ENCODE measurements around the gene TCN2.

DNA sequence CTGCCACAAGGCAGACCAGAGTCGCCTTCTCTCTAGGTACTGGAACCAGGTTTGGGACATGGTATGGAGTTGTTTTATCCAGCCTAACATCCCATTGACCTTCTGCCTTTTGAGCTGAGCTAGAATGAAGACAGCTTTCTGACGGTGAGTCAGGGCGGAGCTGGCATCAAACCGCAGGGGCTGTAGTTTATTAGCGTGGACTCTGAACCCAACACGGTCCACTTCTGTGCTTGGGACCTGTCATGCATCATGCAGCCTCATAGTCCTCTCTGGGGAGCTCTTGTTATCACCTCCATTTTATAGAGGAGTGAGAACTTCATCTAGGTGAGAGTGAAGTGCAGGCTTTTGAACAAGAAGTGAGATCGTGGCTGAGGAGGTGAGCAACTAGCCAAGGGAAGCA, 40.8 kb upstream of the TCN2 start:
- TF ChIP-seq CTCF (IDR thresholded peaks at IDR 0.05; ENCODE audit: insufficient read depth, low read length, poor library complexity, severe bottlenecking) (no peak), EZH2phosphoT487 (conservative IDR thresholded peaks at IDR 0.05; ENCODE audit: low read length) (no peak)

All from SU-DHL-6 (cell line).